ENCODE results near the gene S100A13.
A peak's percentile ranks its signal among the peaks of the same experiment; 100 is the strongest.

Gene S100A13

DNA sequence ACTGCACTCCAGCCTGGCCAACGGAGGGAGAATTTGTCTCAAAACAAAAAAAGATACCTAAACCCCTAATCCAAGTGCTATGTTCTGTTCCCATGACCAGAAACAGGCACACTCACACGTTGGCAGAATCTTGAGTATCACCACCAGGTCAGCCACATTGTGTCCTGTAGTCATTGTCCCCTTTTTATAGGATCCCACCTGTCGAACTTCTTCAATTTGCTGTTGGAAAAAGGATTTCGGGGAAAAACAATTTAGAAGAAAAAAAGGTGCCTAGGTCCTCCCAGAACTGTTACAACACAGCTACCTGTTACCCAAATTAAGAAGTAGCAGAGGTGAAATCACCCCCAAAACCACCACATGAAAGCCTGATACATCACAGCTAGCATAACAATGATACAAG, 40.1 kb upstream of the S100A13 start:
- DNase-seq (no peak), ATAC-seq (ENCODE audit: insufficient read depth, low read depth) (no peak)
- Histone ChIP-seq H3K36me3 (ENCODE audit: insufficient read depth, low read length) (peaks cover 80% of the 10 kb centered on the region), H2AFZ (ENCODE audit: low read depth, low read length) (no peak overlapping the region), H3K4me3 (ENCODE audit: low read depth in 1 of 2, low read length in 2 of 2) (no peak overlapping the region), H3K4me1 (ENCODE audit: insufficient read depth, low read length) (peaks cover 33% of the 10 kb centered on the region), H3K4me2 (ENCODE audit: insufficient read depth, low read length) (peak overlapping the region; percentile 94; the same call in 1 of the 2 replicates), H3K27me3 (ENCODE audit: insufficient read depth, low read length, poor library complexity) (no peaks in the 10 kb centered on the region), H3K9ac (ENCODE audit: low read depth, low read length) (no peak overlapping the region), H4K20me1 (ENCODE audit: insufficient read depth, low read length) (peaks cover 25% of the 10 kb centered on the region; the same call in 1 of the 2 replicates), H3K79me2 (ENCODE audit: insufficient read depth, low read length) (peaks cover 61% of the 10 kb centered on the region), H3K27ac (ENCODE audit: low read length) (no peak overlapping the region), H3K9me3 (ENCODE audit: insufficient read depth, low read length, severe bottlenecking) (no peaks in the 10 kb centered on the region)
- no peak for TF ChIP-seq EZH2 (IDR thresholded peaks at IDR 0.05; ENCODE audit: borderline replicate concordance, low read depth, low read length, severe bottlenecking)
- TF ChIP-seq, protein P1, sequence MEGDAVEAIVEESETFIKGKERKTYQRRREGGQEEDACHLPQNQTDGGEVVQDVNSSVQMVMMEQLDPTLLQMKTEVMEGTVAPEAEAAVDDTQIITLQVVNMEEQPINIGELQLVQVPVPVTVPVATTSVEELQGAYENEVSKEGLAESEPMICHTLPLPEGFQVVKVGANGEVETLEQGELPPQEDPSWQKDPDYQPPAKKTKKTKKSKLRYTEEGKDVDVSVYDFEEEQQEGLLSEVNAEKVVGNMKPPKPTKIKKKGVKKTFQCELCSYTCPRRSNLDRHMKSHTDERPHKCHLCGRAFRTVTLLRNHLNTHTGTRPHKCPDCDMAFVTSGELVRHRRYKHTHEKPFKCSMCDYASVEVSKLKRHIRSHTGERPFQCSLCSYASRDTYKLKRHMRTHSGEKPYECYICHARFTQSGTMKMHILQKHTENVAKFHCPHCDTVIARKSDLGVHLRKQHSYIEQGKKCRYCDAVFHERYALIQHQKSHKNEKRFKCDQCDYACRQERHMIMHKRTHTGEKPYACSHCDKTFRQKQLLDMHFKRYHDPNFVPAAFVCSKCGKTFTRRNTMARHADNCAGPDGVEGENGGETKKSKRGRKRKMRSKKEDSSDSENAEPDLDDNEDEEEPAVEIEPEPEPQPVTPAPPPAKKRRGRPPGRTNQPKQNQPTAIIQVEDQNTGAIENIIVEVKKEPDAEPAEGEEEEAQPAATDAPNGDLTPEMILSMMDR (IDR thresholded peaks at IDR 0.05; ENCODE audit: borderline replicate concordance, extremely low read depth, low read length, poor library complexity, severe bottlenecking) = no peak

DNA sequence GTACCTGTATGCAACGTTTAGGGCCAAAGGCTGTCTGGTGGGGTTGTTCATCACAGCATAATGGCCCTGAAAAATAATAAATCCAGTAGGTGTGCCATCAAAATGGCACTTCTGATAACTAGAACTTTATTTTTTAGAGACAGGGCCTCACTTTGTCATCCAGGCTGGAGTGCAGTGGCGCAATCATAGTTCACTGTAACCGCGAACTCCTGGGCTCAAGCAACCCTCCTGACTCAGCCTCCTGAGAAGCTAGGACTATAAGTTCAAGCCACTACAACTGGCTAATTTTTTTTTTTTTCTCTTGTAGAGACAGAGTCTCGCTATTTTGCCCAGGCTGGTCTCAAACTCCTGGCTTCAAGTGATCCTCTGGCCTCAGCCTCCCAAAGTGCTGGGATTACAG, 35.9 kb upstream of the S100A13 start:
- Histone ChIP-seq H3K9me3 (ENCODE audit: insufficient read depth, low read length, severe bottlenecking) (no peaks in the 10 kb centered on the region), H3K27me3 (ENCODE audit: insufficient read depth, low read length, poor library complexity) (no peaks in the 10 kb centered on the region), H3K4me2 (ENCODE audit: insufficient read depth, low read length) (no peak overlapping the region), H3K4me3 (ENCODE audit: low read depth in 1 of 2, low read length in 2 of 2) (no peak overlapping the region), H3K79me2 (ENCODE audit: insufficient read depth, low read length) (peaks cover 51% of the 10 kb centered on the region), H3K4me1 (ENCODE audit: insufficient read depth, low read length) (peaks cover 31% of the 10 kb centered on the region), H4K20me1 (ENCODE audit: insufficient read depth, low read length) (peaks cover 20% of the 10 kb centered on the region; the same call in 1 of the 2 replicates), H2AFZ (ENCODE audit: low read depth, low read length) (no peak overlapping the region), H3K27ac (ENCODE audit: low read length) (no peak overlapping the region), H3K36me3 (ENCODE audit: insufficient read depth, low read length) (peaks cover 81% of the 10 kb centered on the region), H3K9ac (ENCODE audit: low read depth, low read length) (no peak overlapping the region)
- TF ChIP-seq, protein P1 (IDR thresholded peaks at IDR 0.05; ENCODE audit: borderline replicate concordance, extremely low read depth, low read length, poor library complexity, severe bottlenecking) = no peak
- TF ChIP-seq EZH2 (IDR thresholded peaks at IDR 0.05; ENCODE audit: borderline replicate concordance, low read depth, low read length, severe bottlenecking) = no peak
- ATAC-seq (ENCODE audit: insufficient read depth, low read depth) (no peak), DNase-seq (no peak)

DNA sequence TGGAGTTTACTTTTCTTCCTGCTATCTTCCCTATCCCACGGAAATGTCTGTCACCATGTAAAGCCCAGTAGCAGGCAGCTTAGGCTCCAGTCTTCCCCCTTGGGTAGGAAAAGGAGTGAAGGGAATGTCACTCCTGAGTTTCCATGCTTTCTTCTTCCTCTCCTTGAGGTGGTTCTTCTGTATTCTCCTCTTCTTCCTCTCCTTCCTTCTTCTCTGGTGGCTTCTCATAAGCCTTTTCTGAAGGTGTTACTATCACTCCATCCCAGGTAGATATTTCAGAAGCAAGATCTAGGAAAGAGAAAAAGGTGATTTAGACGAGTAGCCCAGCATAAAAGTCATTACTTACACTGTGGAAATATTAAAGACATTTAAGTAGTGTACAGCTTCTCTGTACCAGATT, 35.0 kb upstream of the S100A13 start:
- Histone ChIP-seq H3K4me1 (ENCODE audit: insufficient read depth, low read length) (peaks cover 29% of the 10 kb centered on the region), H3K4me2 (ENCODE audit: insufficient read depth, low read length) (no peak overlapping the region), H3K27me3 (ENCODE audit: insufficient read depth, low read length, poor library complexity) (no peaks in the 10 kb centered on the region), H3K9ac (ENCODE audit: low read depth, low read length) (no peak overlapping the region), H3K9me3 (ENCODE audit: insufficient read depth, low read length, severe bottlenecking) (no peaks in the 10 kb centered on the region), H3K4me3 (ENCODE audit: low read depth in 1 of 2, low read length in 2 of 2) (no peak overlapping the region), H3K79me2 (ENCODE audit: insufficient read depth, low read length) (peaks cover 41% of the 10 kb centered on the region), H3K36me3 (ENCODE audit: insufficient read depth, low read length) (peaks cover 71% of the 10 kb centered on the region), H2AFZ (ENCODE audit: low read depth, low read length) (no peak overlapping the region), H4K20me1 (ENCODE audit: insufficient read depth, low read length) (peaks cover 14% of the 10 kb centered on the region; the same call in 1 of the 2 replicates), H3K27ac (ENCODE audit: low read length) (no peak overlapping the region)
- no peak for DNase-seq
- TF ChIP-seq, protein P1 (IDR thresholded peaks at IDR 0.05; ENCODE audit: borderline replicate concordance, extremely low read depth, low read length, poor library complexity, severe bottlenecking) = no peak
- TF ChIP-seq EZH2 (IDR thresholded peaks at IDR 0.05; ENCODE audit: borderline replicate concordance, low read depth, low read length, severe bottlenecking) = no peak
- no peak for ATAC-seq (ENCODE audit: insufficient read depth, low read depth)
